Glomerular endothelial cell (primary cell): ENCODE measurements around the gene VPS26B. TPM values are rescaled to one million over a fixed set of nuclear protein-coding genes. Genes with fewer than 3 reads are reported as not detected.
"Not testable (repeated sequence)": the region's sequence is repeated elsewhere in the genome, so short reads cannot be mapped to it uniquely, and the experiment has no call there.

Source experiments
- DNase-seq: peaks from one replicate; pipeline ENCODE4 v3.0.0-alpha.2; 2011; ENCODE audit warnings: low read depth, low spot score; ENCODE audit errors: extremely low read depth
- total RNA-seq: library from RNA; depleted of rRNA; stranded (reverse); fragments of >200 nt; gene quantifications from 2 replicates; pipeline ENCODE4 v1.2.3, GENCODE V29; 2015

Gene VPS26B
- total RNA-seq, 1 donor from 2014 or later = 54.0 TPM

GRCh38 chr11:134254433-134255183 lies 30.1 kb downstream of the VPS26B start:
- no peak for DNase-seq

DNA sequence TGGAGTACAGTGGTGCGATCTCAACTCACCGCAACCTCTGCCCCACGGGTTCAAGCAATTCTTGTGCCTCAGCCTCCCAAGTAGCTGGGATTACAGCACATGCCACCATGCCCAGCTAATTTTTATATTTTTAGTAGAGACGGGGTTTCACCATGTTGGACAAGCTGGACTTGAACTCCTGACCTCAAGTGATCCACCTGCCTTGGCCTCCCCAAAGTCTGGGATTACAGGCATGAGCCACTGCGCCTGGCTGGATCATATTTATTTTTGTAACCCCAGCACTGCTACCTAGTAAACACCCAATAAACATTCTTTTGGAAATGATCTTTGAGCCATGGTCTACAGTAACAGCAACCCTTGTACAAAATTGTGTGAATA lies 30.7 kb downstream of the VPS26B start:
- DNase-seq = not testable (repeated sequence)

DNA sequence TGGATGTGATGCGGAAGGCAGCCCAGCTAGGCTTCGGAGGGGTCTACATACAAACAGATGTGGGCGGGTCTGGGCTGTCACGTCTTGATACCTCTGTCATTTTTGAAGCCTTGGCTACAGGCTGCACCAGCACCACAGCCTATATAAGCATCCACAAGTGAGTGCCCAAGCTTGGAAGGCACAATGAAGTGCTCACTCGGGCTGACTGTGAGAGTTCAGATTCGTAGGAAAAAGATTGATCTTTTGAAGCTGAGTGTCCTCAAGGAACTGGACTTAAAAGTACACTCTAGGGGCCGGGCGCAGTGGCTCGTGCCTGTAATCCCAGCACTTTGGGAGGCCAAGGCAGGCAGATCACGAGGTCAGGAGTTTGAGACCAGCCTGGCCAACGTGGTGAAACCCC lies 32.6 kb downstream of the VPS26B start:
- DNase-seq = no peak

DNA sequence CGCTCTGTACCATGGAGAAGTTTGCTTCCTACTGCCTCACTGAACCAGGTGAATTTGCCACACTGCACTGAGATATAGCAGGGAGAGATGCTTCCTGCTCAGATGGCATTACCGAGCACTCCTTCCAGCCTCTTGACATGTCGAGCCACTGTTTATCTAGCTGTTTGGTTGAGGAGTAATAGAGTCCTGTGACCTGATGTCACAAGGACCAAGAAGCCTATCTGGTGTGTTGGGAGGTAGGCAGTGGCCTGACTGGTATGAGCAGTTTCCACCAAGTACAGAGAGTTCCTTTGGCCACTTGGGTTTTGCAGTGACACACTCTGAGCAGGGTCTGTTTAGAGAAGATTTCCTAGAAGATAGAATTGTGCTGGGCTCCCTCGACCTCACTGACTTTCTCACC lies 34.1 kb downstream of the VPS26B start:
- no peak for DNase-seq

GRCh38 chr11:134260503-134260902 lies 36.0 kb downstream of the VPS26B start:
- no peak for DNase-seq

DNA sequence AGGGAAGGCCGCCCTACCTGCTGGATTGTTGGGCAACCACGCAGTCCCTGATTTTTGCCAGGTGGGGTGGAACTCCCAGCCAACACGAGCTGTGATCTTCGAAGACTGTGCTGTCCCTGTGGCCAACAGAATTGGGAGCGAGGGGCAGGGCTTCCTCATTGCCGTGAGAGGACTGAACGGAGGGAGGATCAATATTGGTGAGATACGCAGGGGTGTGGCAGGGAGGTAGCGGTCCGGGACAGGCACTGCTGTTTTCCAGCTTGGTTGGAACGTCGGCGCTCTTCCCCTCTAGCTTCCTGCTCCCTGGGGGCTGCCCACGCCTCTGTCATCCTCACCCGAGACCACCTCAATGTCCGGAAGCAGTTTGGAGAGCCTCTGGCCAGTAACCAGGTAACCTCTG lies 36.5 kb downstream of the VPS26B start:
- DNase-seq = no peak

DNA sequence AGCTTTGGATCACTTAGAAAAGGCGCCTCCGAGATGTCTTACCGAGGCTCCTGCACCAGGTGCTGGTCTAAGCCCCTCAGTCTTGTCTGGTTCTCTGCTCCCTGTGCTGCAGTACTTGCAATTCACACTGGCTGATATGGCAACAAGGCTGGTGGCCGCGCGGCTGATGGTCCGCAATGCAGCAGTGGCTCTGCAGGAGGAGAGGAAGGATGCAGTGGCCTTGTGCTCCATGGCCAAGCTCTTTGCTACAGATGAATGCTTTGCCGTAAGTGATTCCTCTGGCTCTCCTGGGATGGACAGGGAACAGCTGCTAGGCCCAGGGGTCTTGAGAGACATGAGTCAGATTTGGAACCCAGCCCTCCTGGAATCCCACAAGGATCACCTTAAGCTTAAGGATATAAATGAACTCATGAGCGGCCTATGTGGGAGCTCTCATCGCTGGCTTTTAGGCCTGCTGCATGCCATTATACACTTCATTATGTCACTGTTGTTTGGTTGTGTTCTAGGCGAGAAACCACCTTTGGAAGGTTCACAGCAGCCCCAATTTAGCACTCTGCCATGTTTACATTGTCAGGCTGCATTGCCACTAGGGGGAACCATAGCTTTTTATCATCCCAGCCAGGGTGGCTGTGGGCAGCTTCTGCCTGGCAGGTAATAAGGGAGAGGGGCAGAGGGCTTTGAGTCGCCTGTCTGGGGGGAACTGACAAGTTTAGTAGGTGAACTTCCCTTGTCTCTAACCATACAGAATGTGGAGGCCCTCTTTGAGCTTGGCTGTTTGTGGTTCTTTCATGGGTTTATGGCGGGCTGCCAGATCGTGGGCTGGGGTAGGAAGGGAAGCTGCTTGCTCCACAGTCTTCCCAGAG lies 37.4 kb downstream of the VPS26B start:
- no peak for DNase-seq

DNA sequence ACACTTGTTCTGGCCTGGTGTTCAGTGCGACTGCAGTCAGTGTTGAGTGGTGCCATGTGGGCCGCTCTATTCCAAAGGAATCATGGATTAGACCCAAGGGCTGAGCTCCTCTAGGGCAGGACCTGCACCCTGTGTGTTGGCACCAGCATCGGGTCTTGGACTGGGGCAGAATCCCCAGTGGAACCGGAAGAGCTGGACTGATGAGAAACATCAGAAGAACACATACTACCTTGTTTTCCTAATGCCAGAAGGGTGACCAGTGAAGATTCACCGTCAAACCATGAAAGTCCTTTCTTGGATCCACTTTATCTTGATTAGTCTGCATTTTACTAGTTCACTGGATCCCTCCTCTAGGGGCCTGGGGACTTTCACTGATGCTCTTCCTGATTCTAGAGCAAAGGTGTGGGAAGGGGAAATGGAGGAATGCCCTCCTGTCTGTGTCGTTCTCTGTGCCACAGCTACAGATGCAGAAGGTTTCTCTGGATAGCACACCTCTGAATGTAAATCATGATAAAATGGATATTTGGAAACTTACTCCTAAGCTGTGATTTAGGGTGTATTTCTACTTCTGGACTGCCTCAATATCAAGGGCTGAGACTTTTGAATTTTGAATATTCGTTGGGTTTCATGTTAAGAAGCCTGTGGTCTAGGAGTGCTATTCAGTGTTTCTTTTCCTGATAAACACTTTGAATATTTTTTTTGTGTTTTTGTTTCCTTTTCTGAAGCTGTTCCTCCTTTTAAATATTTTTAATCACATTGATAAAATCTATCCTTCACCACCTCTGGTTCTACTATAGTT lies 40.7 kb downstream of the VPS26B start:
- DNase-seq = no peak

DNA sequence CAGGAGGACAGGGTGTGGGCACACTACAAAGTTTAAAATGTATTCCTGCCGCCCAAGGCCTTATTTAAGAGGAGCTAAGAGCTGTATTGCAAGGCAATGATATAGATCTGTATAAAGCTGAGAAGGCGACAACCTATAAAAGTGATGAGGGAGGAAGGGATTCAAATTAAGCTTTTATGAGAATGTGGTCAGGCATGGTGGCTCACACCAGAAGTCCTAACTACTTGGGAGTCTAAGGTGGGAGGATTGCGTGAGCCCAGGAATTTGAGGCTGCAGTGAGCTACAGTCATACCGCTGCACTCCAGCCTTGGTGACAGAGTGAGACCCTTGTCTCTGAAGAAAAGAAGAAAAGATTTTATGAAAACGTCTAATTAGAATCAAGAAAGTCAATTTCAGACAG lies 42.0 kb downstream of the VPS26B start:
- DNase-seq = no peak

- DNase-seq = no peak
Measured at GRCh38 chr11:134266841-134267251, 42.4 kb downstream of the VPS26B start.

DNA sequence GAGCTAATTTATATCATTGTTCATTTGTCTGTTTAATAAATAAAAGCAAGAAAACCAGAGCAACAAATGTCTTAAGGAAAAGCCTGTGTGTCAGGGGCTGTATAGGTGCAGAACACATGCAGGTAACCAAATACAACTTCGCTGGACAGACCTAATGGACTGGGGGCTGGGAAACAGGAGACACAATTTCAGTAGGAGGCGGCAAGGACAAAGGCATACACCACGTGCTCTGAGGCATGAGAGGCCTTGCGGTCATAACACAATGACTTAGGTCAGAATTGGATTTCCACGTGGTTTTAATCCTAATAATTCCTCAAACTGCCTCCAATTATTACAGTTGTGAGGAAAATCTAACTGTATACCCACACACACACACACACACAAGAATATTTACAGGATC lies 43.0 kb downstream of the VPS26B start:
- DNase-seq = no peak

DNA sequence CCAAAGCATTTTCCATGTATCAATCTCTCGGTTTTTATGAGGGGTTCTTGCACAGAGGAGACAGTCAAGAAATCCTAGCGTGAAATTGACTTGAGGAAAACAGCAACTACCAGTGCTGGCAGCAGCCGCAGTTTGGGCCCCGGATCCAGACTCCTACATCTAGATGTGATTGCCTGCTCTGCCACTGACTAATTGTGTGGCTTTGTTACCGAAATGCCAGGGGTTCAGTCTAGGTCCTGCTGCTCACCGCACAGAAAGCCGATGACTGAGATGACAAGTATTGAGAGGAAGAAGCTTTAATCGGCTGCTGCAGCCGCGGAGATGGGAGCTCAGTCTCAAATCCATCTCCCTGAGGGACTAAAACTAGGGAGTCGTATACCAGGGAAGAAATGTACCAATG lies 43.5 kb downstream of the VPS26B start:
- no peak for DNase-seq

DNA sequence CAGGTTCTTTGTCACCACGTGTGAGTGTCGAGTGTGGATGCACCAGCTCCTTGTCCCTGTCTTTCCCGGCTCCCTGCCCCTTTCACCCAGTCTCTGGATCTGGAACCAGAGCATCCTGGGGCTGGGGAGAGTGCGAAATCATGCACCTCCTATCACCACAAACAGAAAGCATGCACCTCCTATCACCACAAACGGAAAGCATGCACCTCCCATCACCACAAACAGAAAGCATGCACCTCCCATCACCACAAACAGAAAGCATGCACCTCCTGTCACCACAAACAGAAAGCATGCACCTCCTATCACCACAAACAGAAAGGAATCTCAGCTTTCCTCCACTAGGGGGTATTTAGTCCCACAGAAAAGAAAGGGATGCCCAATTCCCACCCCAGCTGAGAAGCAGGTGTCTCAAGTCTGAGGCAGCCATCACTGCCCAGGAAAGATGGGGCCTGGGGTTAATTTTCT lies 45.8 kb downstream of the VPS26B start:
- no peak for DNase-seq

GRCh38 chr11:134271978-134272377 lies 47.5 kb downstream of the VPS26B start:
- no peak for DNase-seq

- no peak for DNase-seq
Measured at GRCh38 chr11:134272381-134273316, 48.2 kb downstream of the VPS26B start.

DNA sequence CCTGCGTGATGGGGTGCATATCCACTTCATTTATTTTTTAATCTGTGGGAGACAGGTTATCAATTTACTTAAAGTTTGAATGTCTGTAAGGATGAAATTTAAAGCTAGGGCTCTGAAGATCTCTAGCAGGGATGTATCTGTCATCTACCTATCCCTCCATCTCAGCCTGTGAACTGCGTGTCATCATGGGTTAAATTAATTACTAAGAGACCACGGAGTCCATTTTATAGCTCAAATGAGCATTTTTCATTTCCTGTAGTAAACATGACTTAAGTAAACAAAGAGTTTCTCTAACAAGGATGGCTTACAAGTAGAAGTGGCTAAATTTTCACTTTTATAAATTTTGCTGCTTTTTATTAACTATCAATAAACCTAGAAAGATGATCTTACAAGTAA lies 48.8 kb downstream of the VPS26B start:
- DNase-seq = no peak

DNA sequence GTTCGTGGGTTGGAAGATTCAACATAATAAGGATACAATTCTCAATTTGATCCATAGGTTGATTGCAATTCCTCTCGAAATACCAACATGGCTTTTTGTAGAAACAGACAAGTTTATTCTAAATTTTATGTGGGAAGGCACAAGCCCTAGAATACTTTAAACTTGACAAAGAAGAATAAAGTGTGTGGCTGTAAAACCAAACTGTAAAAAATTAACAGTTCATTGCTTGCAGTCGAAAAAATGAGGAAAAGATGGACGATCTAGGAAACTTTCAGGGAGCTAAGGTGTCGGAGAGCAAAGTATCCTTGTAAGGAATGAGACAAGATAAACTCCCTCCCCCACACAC lies 50.7 kb downstream of the VPS26B start:
- DNase-seq = no peak

- DNase-seq = no peak
Measured at GRCh38 chr11:134275534-134276395, 51.3 kb downstream of the VPS26B start, which contains the start of gene GLB1L3. Gene GLB1L3 (plus strand): TSS chr11:134276379. CDS start chr11:134276741, 362 bp downstream.
